HepG2 (cell line): ENCODE data around the gene BRD2. TPM values are rescaled to one million over a fixed set of nuclear protein-coding genes. Genes with fewer than 3 reads are reported as not detected.

Source experiments
- ATAC-seq: fragments of 200-7000 bp; cut with Tn5 transposase; 3 replicates; pipeline ENCODE4 v1.9.1; 2020; ENCODE audit warnings: mild to moderate bottlenecking, moderate library complexity
- BruUV-seq: library from RNA; stranded (reverse); fragments of 400-500 nt; replicated peaks from 2 replicates; lab custom pipeline; 2021; lab: Mats Ljungman, UMichigan
- CTCF ChIA-PET: fragments of 300-600 bp; formaldehyde crosslinking; extraction: SDS; loops from one replicate; lab custom pipeline; 2021; ENCODE audit warnings: low total read pairs, inconsistent platforms, low intra/inter-chr PET ratio; lab: Yijun Ruan, JAX
- POLR2A ChIA-PET: fragments of 350-600 bp; sonication (Branson Sonifier 250); formaldehyde crosslinking; loops from one replicate; lab custom pipeline; 2020; ENCODE audit warnings: antibody characterized with exemption, inconsistent platforms; lab: Yijun Ruan, JAX
- DNase-seq: peaks from one replicate; pipeline ENCODE4 v3.0.0-alpha.2; 2015; ENCODE audit warnings: low spot score
- FAIRE-seq: peaks from 3 replicates; lab custom pipeline; 2011; peaks lifted over from hg19 to GRCh38; lab: Jason Lieb, UNC
- H2AFZ ChIP-seq: one replicate; pipeline ENCODE4 v1.6.1; 2011; ENCODE audit warnings: low read length, inconsistent platforms
- H3K27ac ChIP-seq: fragments of 300-600 bp; 3 replicates; pipeline ENCODE4 v1.8.0; 2011; ENCODE audit warnings: mixed run types, mild to moderate bottlenecking, mixed read lengths, low read length, inconsistent platforms; ENCODE audit not compliant: insufficient read depth; ENCODE audit errors: extremely low read length
- H3K27me3 ChIP-seq, 2 experiments: fragments of 200-600 bp in 1 of 2; 2 replicates in 1 of 2; 3 replicates in 1 of 2; pipeline versions ENCODE4 v1.6.0 to v1.8.0; 2011; ENCODE audit warnings: low read length in 2 of 2, mild to moderate bottlenecking in 2 of 2, moderate library complexity in 2 of 2, inconsistent platforms in 1 of 2; ENCODE audit not compliant: insufficient read depth in 2 of 2, control insufficient read depth in 1 of 2
- H3K36me3 ChIP-seq, 2 experiments: fragments of 200-600 bp in 1 of 2; replicated peaks in 1 of 2; 2 replicates in 1 of 2; 3 replicates in 1 of 2; pipeline versions ENCODE4 v1.5.1 to v1.8.0; 2011; ENCODE audit warnings: low read length in 2 of 2, inconsistent platforms in 1 of 2; ENCODE audit not compliant: insufficient read depth in 2 of 2, control insufficient read depth in 1 of 2
- H3K4me1 ChIP-seq: 2 replicates; pipeline ENCODE4 v1.5.1; 2012; ENCODE audit warnings: low read length, inconsistent platforms; ENCODE audit not compliant: insufficient read depth
- H3K4me2 ChIP-seq: 2 replicates; pipeline ENCODE4 v1.6.0; 2011; ENCODE audit warnings: low read depth, low read length, inconsistent platforms
- H3K4me3 ChIP-seq, 3 experiments: fragments of 200-600 bp in 1 of 3; sonication (generic), shearing (Covaris generic) in 1 of 3; replicated peaks in 1 of 3; 2 replicates each; pipeline ENCODE4 v1.5.1; 2011 to 2016; ENCODE audit warnings: low read length in 3 of 3, inconsistent platforms in 2 of 3, low read depth in 2 of 3, mild to moderate bottlenecking in 2 of 3, control low read depth in 1 of 3, mixed read lengths in 1 of 3; ENCODE audit not compliant: insufficient read depth in 1 of 3
- H3K79me2 ChIP-seq: one replicate; pipeline ENCODE4 v1.6.1; 2011; ENCODE audit warnings: low read length, inconsistent platforms; ENCODE audit not compliant: insufficient read depth
- H3K9ac ChIP-seq: 2 replicates; pipeline ENCODE4 v1.6.0; 2011; ENCODE audit warnings: mild to moderate bottlenecking, low read depth, low read length, inconsistent platforms; ENCODE audit not compliant: insufficient read depth
- H3K9me3 ChIP-seq: 2 replicates; pipeline ENCODE4 v1.5.1; 2012; ENCODE audit warnings: mild to moderate bottlenecking, low read length
- H4K20me1 ChIP-seq: 2 replicates; pipeline ENCODE4 v1.6.0; 2011; ENCODE audit warnings: inconsistent platforms, mild to moderate bottlenecking, low read length, moderate library complexity; ENCODE audit not compliant: insufficient read depth
- AKNA ChIP-seq: sonication (generic); formaldehyde crosslinking; IDR thresholded peaks from 2 replicates; pipeline ENCODE4 v1.4.0; 2020; ENCODE audit warnings: missing genetic modification reagents, borderline replicate concordance
- PRDM4 ChIP-seq: sonication (generic); formaldehyde crosslinking; IDR thresholded peaks from 2 replicates; pipeline ENCODE4 v1.9.0; 2021; ENCODE audit warnings: missing genetic modification reagents, borderline replicate concordance
- RAD21 ChIP-seq: fragments of 450-650 bp; formaldehyde crosslinking; IDR thresholded peaks from 2 replicates; pipeline ENCODE4 v1.5.0; 2020; ENCODE audit warnings: mild to moderate bottlenecking
- USF2 ChIP-seq, 2 experiments: sonication (generic) in 1 of 2; formaldehyde crosslinking in 1 of 2; IDR thresholded peaks; 2 replicates each; pipeline versions ENCODE4 v1.5.1 to v1.6.1; 2011 to 2020; ENCODE audit warnings: borderline replicate concordance in 1 of 2, low read depth in 1 of 2, low read length in 1 of 2, mild to moderate bottlenecking in 1 of 2, missing genetic modification reagents in 1 of 2, moderate library complexity in 1 of 2
- ZBTB14 ChIP-seq: sonication (generic); formaldehyde crosslinking; IDR thresholded peaks from 2 replicates; pipeline ENCODE4 v1.4.0; 2020; ENCODE audit warnings: missing genetic modification reagents
- ZMYM4 ChIP-seq: sonication (generic); formaldehyde crosslinking; IDR thresholded peaks from 2 replicates; pipeline ENCODE4 v1.8.1; 2023; ENCODE audit warnings: mild to moderate bottlenecking, missing genetic modification reagents
- ZNF724P ChIP-seq: sonication (generic); formaldehyde crosslinking; IDR thresholded peaks from 2 replicates; pipeline ENCODE4 v1.8.0; 2022; ENCODE audit warnings: missing genetic modification reagents, borderline replicate concordance
- ZNF879 ChIP-seq: sonication (generic); formaldehyde crosslinking; IDR thresholded peaks from 2 replicates; pipeline ENCODE4 v1.8.1; 2023; ENCODE audit warnings: missing genetic modification reagents
- ZNF891 ChIP-seq: sonication (generic); formaldehyde crosslinking; IDR thresholded peaks from 2 replicates; pipeline ENCODE4 v1.5.0; 2020; ENCODE audit warnings: mild to moderate bottlenecking, missing genetic modification reagents
- WGBS: methylation state at CpG from one replicate; pipeline ENCODE4 v1.1.6; 2017; ENCODE audit warnings: low lambda C conversion rate; 5-methylcytosine and 5-hydroxymethylcytosine counted together
- in situ Hi-C: cut with HindIII; loops from 2 replicates; pipeline ENCODE4 v1.10.0; 2017; ENCODE audit warnings: low pct_unique_long_range_greater_than_20kb; ENCODE audit not compliant: extremely low pct_ligation_motif_present
- intact Hi-C: fragments of 100-400 bp; cut with micrococcal nuclease; formaldehyde crosslinking; loops from one replicate; pipeline ENCODE4 v1.10.0; 2022; ENCODE audit not compliant: unreplicated experiment
- polyA plus RNA-seq, 8 experiments: library from polyadenylated mRNA; depleted of rRNA in 3 of 8; stranded (reverse) in 7 of 8; unstranded in 1 of 8; fragments of >200 nt; fragmentation: Illumina TruSeq in 4 of 8; extraction: Trizol in 4 of 8; gene quantifications; 2 replicates each; pipeline versions ENCODE4 v1.2.1 to v1.2.3, GENCODE V29; 2011 to 2016; ENCODE audit warnings: low read depth in 4 of 8, missing spikeins in 1 of 8, mixed read lengths in 1 of 8; ENCODE audit not compliant: insufficient read depth in 1 of 8
- total RNA-seq, 5 experiments: library from RNA; depleted of rRNA; stranded (reverse); fragments of >200 nt; fragmentation: Illumina TruSeq; extraction: Trizol; gene quantifications; 2 replicates each; pipeline ENCODE4 v1.2.3, GENCODE V29; 2016; ENCODE audit warnings: low read depth in 1 of 5
- TF ChIP-seq, protein P1 (sequence below): IDR thresholded peaks from 2 replicates; pipeline ENCODE4 v1.6.1; 2016; ENCODE audit warnings: low read depth, borderline replicate concordance

The BRD2 gene
- total and polyA plus RNA-seq, 2 of the 13 experiments (the other 11 are each of a cell fraction or from before 2014, with no cell fraction given): 143 to 202 TPM

DNA sequence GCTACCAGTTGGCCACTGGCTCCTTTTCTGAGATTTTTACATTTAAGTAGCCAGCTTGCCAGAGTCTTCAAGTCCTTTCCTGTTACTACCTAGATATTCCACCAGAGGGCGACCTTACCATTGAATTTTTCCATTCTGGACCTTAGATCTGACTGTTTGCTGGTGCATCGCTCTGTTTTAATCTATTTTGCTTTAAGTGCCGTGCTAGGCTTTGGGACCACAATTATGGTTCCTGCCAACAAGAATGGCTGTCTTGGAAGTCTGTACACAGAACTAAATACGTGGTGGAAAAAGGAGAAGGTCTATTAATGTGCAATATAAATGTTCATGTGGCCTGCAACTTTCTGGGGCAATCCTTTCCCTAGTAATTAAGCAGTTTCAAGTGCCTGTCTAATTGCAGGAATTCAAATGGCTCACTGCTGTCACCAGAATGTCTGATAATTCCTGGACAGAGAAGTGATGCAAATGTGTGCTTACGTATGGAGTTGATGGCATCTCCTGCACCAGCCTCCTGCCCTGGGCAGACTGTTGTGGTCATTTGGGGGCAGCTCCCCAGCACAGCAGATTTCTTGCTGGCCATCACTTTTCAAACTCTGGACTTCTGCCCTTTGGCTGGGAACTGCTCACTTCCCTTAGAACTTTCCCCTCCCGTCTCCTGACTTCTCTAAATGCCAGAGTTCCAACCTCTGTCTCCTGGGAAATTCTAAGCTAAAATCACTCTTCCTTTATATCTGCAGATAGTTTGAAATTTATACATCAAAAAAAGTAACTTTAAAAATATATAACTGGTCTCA lies 46.6 kb downstream of the BRD2 start (continued):
- no peak for TF ChIP-seq USF2 (IDR thresholded peaks at IDR 0.05; ENCODE audit: low read depth, low read length)
- TF ChIP-seq USF2 (CRISPR knock-in tag; IDR thresholded peaks at IDR 0.05; ENCODE audit: borderline replicate concordance): no peak
- TF ChIP-seq ZNF891: no peak
- peak; percentile 65; the same call in 1 of the 2 replicates for TF ChIP-seq RAD21
- no peak for TF ChIP-seq ZNF724P
- no peak for TF ChIP-seq ZBTB14

- Histone ChIP-seq H3K27ac (no peak overlapping the region), H2AFZ (no peak overlapping the region), H4K20me1 (no peaks in the 10 kb centered on the region), H3K27me3 (peaks cover 1 to 44% of the 10 kb centered on the region in 2 experiments; a peak in 3 of 5 replicates), H3K4me1 (no peaks in the 10 kb centered on the region), H3K79me2 (no peaks in the 10 kb centered on the region), H3K4me3 (no peak overlapping the region), H3K4me2 (no peak overlapping the region), H3K9ac (no peak overlapping the region), H3K9me3 (no peaks in the 10 kb centered on the region), H3K36me3 (no peaks in the 10 kb centered on the region)
- ChIA-PET POLR2A (no interaction called here), CTCF (no interaction called here)
- DNase-seq: no peak
- in situ Hi-C loops: loop anchor here (5.0 to 10.0 kb wide), 3 partner anchors 67 to 232 kb away; no protein-coding TSS in a partner anchor
- intact Hi-C loops: loop anchor here (2.0 kb wide), 2 partner anchors 67 to 233 kb away; no protein-coding TSS in a partner anchor
- BruUV-seq: no TSS peak
- WGBS: 11% methylated on average over 10 of the region's 11 CpGs
- FAIRE-seq: no peak
- no peak for ATAC-seq
- TF ChIP-seq, protein P1, sequence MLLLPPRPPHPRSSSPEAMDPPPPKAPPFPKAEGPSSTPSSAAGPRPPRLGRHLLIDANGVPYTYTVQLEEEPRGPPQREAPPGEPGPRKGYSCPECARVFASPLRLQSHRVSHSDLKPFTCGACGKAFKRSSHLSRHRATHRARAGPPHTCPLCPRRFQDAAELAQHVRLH (CRISPR knock-in tag): no peak
- TF ChIP-seq AKNA (CRISPR knock-in tag) (no peak), PRDM4 (no peak), ZMYM4 (no peak), ZNF879 (CRISPR knock-in tag) (no peak)
Measured at GRCh38 chr6:33015798-33016197, 47.4 kb downstream of the BRD2 start.
